ES-I3 (cell line): Measurements from ENCODE around the gene VAPA.
"Not testable (repeated sequence)": the region's sequence is repeated elsewhere in the genome, so short reads cannot be mapped to it uniquely, and the experiment has no call there.

Experiments
- H3K36me3 ChIP-seq: 2 replicates; pipeline ENCODE4 v1.6.1; 2013; ENCODE audit warnings: mild to moderate bottlenecking, low read length, control low read depth, moderate library complexity; ENCODE audit not compliant: insufficient read depth
- H3K4me1 ChIP-seq: 2 replicates; pipeline ENCODE4 v1.6.1; 2013; ENCODE audit warnings: mild to moderate bottlenecking, control low read depth, low read length; ENCODE audit not compliant: insufficient read depth
- H3K9ac ChIP-seq: 2 replicates; pipeline ENCODE4 v1.6.1; 2013; ENCODE audit warnings: low read depth, mild to moderate bottlenecking, low read length, moderate library complexity
- H3K9me3 ChIP-seq: 2 replicates; pipeline ENCODE4 v1.6.1; 2013; ENCODE audit warnings: mild to moderate bottlenecking, low read length, moderate library complexity; ENCODE audit not compliant: control insufficient read depth, insufficient read depth

Gene VAPA

DNA sequence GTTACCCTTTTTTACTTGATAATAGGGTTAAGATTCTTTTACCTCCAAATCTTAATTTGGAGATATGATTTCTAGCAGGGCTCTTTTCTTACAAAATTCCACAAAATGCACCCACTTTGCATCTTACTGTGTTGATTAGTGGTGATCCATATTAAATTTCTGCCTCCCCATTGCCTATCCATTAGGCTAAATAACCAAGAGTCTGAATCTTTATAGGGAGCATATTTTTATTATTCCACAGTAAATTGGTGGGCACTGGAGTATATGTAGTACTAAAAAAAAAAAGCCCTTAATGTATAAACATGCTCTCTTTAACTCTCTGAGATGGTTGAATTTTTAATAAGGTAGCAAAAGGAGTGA, 36.2 kb upstream of the VAPA start:
- Histone ChIP-seq H3K4me1 (peaks cover 6% of the 10 kb centered on the region), H3K36me3 (no peaks in the 10 kb centered on the region), H3K9ac (no peak overlapping the region; the same call in 1 of the 2 replicates), H3K9me3 (no peaks in the 10 kb centered on the region)

DNA sequence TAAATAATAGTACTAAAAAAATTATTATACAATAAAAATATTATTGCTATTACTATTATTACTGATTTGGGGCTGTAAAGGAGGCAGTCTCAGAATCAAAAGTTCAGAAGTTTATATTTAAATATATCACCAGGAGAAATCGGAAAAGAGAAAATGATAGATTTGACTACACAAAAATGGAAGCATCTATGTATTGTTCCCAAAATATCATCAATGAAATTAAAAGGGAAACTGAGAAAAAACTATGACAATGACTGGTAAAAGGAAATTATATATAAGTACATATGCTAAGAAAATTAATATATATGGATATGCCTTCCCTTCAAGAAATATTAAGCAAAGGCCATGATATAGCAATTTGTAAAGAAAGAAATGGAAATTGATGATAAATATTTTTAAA, 35.7 kb upstream of the VAPA start:
- H3K4me1 ChIP-seq = peaks cover 6% of the 10 kb centered on the region
- H3K36me3 ChIP-seq = no peaks in the 10 kb centered on the region
- H3K9ac ChIP-seq = no peak overlapping the region
- no peaks in the 10 kb centered on the region for H3K9me3 ChIP-seq

DNA sequence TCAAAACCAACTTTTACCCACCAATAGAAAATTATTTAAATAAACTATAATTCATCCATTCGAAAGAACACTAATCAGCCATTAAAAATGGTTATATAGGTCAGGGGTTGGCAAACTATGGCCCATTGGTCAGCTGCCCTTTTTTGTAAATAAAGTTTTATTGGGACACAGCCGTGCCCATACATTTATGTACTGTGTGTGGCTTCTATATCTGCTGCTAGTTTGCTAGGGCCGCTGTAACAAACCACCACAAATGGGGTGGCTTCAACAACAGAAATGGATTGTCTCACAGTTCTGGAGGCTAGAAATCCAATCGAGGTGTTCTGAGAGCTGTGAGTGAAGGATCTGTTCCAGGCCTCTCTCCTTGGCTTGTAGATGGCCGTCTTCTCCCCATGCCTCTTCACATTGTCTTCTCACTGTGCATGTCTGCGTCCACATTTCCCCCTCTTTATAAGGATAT, 35.0 kb upstream of the VAPA start:
- H3K4me1 ChIP-seq = peaks cover 6% of the 10 kb centered on the region
- no peaks in the 10 kb centered on the region for H3K36me3 ChIP-seq
- no peaks in the 10 kb centered on the region for H3K9me3 ChIP-seq
- no peak overlapping the region for H3K9ac ChIP-seq

DNA sequence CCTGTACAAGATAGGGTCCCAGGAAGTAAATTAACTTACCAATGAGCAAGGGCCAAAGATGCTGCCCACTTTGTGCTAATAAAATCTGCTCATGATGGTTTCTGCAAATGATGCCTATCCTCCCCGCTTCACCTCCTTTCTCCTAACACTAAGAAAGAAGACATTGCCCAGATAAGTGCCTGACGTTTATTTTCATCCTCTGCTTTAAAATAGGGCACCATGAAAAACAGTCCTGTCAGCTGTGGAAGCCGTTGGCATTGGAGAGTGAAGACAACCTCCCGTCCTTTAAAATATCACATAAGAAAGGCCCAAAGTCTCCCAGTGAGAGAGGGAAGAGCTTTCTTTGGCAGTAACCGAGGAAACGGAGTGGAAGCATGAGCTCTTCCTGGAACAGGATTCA, 29.7 kb upstream of the VAPA start:
- Histone ChIP-seq H3K9me3 (no peaks in the 10 kb centered on the region), H3K9ac (no peak overlapping the region), H3K4me1 (no peaks in the 10 kb centered on the region), H3K36me3 (no peaks in the 10 kb centered on the region)

DNA sequence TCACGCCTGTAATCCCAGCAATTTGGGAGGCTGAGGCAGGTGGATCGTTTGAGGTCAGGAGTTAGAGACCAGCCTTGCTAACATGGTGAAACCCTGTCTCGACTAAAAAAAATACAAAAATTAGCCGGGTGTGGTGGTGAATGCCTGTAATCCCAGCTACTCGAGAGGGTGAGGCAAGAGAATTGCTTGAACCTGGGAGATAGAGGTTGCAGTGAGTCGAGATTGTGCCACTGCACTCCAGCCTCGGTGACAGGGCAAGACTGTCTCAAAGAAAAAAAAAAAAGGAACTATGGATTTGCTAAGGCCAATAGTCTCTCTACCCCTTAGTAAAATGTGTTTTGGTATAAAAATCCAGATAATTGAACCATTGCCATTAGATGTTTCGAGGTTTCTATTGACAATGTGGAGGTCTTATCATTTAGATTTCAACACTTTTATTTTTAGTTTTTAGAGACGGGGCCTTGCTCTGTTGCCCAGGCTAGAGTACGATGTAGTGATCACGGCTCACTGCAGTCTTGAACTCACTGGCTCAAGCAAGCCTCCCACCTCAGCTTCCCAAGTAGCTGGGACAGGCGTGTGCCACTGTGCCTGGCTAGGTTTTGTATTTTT, 29.2 kb upstream of the VAPA start:
- Histone ChIP-seq H3K9me3 (no peaks in the 10 kb centered on the region), H3K4me1 (no peaks in the 10 kb centered on the region), H3K9ac (no peak overlapping the region), H3K36me3 (no peaks in the 10 kb centered on the region)

DNA sequence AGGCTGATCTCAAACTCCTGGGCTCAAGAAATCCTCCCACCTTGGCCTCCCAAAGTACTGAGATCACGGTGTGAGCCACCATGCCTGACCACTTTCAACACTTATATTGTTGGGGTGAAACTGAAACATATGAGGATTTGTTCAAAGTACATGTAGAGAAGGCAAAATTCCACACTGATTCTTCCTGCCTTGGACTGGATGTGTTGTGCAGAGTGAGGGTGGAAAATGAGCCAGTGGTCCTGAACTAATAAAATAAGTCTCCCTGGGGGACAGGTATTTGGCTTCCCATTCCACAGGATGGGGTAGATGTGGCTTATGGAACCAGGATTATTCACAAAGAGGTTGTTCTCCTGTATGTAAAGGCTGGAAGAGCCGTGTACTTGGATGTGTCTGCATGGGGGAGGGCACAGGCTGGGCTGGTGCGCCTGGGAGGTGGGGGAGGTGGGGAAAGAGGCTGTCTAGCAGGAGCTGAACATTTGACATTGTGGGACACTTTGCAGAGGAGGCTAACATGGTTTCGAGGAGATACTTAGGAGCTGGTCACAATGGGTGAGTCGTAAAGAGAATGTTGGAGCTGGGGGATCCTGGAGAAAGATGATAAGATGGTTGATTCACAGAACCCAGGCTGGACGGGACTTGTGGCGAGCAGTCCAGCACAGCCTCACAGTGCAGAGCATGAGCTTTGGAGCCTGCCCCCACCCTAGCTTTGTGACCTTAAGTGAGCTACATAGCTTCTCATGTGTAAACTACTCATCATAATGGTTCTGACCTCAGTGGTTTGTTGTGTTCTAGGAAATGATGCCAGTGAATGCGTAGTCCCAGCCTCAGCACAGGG, 28.4 kb upstream of the VAPA start, which contains the start of gene TXNDC2:
TSS of gene TXNDC2 (plus strand) at position 804 of the 835 bp plus-strand sequence. CDS start 708 bp downstream, outside the sequence.
- Histone ChIP-seq H3K9me3 (no peaks in the 10 kb centered on the region), H3K4me1 (no peaks in the 10 kb centered on the region), H3K36me3 (no peaks in the 10 kb centered on the region), H3K9ac (no peak within 1 kb of the TSS)

DNA sequence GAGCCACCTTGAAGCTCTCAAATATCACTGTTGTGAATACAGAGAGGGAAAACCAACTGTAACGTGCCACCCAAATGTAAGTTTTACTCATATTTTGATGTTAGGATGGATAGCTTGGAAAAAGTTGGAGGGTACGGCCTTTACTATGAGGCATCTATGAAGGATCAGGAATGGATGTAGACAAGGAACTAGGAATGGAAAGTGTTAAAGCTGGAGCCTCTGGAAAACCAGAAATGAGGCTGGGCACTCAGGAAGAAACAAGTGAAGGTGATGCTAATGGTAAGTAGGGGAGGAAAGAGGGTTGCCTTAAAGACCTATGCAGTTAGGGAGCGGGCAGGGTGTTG, 27.8 kb upstream of the VAPA start:
- Histone ChIP-seq H3K9ac (no peak overlapping the region), H3K36me3 (no peaks in the 10 kb centered on the region), H3K9me3 (no peaks in the 10 kb centered on the region), H3K4me1 (no peaks in the 10 kb centered on the region)

DNA sequence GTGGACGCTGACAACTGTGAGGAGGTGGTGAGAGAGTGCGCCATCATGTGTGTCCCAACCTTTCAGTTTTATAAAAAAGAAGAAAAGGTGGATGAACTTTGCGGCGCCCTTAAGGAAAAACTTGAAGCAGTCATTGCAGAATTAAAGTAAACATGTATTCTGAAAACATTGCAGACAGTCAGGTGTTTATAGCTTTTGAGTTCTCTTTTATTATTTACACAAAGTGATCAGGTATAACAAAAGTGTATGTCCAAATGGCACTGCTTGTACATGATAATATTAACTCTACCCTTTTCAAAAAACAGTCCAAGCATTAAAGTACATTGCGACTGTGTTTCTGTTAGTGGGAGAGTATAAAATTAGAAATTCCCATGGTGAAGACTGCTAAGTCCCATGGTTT, 25.8 kb upstream of the VAPA start:
- no peaks in the 10 kb centered on the region for H3K36me3 ChIP-seq
- no peaks in the 10 kb centered on the region for H3K9me3 ChIP-seq
- no peaks in the 10 kb centered on the region for H3K4me1 ChIP-seq
- no peak overlapping the region for H3K9ac ChIP-seq

DNA sequence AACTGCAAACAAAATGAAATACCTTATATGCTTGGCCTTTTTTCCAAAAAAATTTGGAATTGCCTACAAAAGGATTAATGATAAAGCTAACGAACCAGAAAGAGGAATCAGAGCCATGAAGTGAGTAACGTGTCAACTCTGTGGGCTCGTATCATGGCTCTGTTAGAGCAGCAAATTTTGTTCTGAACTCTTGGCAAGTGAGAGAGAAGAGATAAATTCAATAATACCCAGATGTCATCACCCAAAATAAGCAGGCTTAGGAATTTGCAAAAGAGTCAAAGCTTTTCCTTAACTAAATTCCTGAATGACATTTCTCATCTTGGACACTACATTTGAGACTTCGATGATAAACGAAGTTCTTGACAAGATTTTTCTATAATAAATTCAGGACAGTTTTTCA, 23.6 kb upstream of the VAPA start:
- Histone ChIP-seq H3K9me3 (no peaks in the 10 kb centered on the region), H3K4me1 (no peaks in the 10 kb centered on the region), H3K9ac (no peak overlapping the region), H3K36me3 (no peaks in the 10 kb centered on the region)

DNA sequence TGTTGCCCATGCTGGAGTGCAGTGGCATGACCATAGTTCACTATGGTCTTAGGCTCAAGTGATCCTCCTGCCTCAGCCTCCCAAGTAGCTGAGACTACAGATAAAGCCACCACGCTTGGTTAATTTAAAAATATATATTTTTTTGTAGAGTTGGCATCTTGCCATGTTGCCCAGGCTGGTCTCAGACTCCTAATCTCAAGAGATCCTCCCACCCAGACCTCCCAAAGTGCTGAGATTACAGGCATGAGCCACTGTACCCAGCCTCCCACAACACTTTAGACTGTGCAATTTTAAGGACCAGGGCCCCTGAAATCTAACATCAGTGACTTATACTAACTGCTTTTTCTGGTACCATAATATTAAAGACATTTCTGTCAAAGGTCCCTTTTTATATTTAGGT, 22.9 kb upstream of the VAPA start:
- no peaks in the 10 kb centered on the region; the same call in 1 of the 2 replicates for H3K4me1 ChIP-seq
- H3K9me3 ChIP-seq = no peaks in the 10 kb centered on the region
- no peak overlapping the region for H3K9ac ChIP-seq
- no peaks in the 10 kb centered on the region for H3K36me3 ChIP-seq

DNA sequence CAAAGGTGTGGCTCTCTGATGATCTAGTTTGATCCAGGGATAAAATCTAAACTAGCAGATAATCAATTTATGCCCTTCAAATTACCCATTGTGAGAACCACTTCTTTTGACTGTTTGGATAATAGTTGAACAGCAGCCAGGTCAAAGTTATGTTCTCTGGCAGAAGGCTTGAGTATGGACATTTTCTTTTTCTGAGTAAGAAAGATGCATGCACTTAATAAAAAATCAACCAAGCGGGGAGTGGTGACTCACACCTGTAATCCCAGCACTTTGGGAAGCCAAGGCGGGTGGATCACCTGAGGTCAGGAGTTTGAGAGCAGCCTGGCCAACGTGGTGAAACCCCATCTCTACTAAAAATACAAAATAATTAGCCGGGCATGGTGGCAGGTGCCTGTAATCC, 22.3 kb upstream of the VAPA start:
- H3K36me3 ChIP-seq, H3K4me1 ChIP-seq, H3K9me3 ChIP-seq, H3K9ac ChIP-seq: not testable (repeated sequence)

DNA sequence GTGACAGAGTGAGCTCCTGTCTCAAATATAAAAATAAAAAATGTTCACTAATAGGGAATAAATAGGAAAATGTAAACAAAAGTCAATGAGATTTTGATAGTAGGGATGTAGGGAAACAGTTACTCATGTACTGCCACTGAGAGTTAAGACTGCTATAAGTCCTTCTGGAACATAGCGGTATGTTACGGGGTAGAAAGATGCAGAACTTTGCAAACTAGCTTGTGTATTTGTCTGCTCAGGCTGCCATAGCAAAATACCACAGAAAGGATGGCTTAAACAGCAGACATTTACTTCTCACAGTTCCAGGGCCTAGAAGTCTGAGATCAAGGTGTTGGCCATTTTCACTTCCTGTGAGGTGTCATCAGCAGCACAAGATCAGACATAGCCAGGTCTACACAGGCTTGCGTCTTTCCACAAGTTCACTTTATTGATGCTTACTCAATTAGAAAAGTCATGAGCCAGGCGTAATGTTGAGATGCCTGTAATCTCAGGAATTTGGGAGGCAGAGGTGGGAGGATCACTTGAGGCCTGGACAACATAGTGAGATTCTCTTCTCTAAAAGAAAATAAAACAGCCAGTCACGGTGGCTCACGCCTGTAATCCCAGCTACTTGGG, 19.3 kb upstream of the VAPA start:
- H3K9ac ChIP-seq = no peak overlapping the region
- no peaks in the 10 kb centered on the region for H3K9me3 ChIP-seq
- H3K36me3 ChIP-seq = no peaks in the 10 kb centered on the region
- peaks cover 7% of the 10 kb centered on the region; the same call in 1 of the 2 replicates for H3K4me1 ChIP-seq

DNA sequence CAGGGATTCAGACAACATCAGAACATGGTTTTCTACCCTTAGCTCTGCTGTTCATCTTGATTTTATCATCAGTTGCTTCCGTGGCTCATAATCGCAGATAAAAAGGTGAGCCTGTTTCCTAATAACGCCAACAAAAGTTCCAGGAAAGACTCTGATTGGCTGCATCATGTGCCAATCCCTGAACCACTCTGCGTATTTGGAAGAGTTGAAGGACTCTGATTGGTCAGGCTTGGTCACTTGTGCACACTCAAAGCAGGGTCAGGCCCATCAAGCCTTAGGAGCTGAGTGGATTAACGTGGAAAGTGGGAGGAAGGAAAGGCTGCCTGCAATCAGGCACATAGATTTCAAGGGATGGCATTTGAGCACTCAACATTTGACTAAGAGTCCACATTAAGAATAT, 16.7 kb upstream of the VAPA start:
- Histone ChIP-seq H3K4me1 (peaks cover 10% of the 10 kb centered on the region), H3K9me3 (no peaks in the 10 kb centered on the region), H3K9ac (no peak overlapping the region), H3K36me3 (no peaks in the 10 kb centered on the region)

DNA sequence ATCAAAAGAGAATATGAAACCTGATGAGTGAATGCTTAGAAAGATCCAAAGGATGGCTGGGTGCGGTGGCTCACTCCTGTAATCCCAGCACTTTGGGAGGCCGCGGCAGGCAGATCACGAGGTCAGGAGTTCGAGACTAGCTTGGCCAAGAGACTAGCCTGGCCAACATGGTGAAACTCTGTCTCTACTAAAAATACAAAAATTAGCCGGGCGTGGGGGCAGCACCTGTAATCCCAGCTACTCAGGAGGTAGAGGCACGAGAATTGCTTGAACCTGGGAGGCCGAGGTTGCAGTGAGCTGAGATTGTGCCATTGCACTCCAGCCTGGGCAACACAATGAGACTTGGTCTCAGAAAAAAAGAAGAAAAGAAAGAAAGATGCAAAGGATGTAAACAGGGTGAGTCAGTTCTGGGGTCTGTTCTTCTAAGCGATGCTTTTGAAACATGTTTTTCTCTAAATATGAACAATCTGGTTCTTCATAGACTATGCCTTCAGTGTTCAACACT, 16.0 kb upstream of the VAPA start:
- not testable (repeated sequence) for H3K9ac ChIP-seq, H3K9me3 ChIP-seq, H3K4me1 ChIP-seq, H3K36me3 ChIP-seq
